HCT116 (cell line): Measurements from ENCODE around the gene FBXL7. TPM values are rescaled to one million over a fixed set of nuclear protein-coding genes. Genes with fewer than 3 reads are reported as not detected.

Experiments
- ATAC-seq: fragments of 200-7000 bp; cut with Tn5 transposase; 2 replicates; pipeline ENCODE4 v1.9.1; 2020; ENCODE audit warnings: mild to moderate bottlenecking, moderate library complexity
- BruUV-seq: library from RNA; stranded (reverse); fragments of 400-500 nt; replicated peaks from 2 replicates; lab custom pipeline; 2021; lab: Mats Ljungman, UMichigan
- CTCF ChIA-PET: fragments of 300-600 bp; sonication (Branson Sonifier 250); formaldehyde crosslinking; loops from one replicate; lab custom pipeline; 2021; ENCODE audit warnings: antibody characterized with exemption; lab: Charles Lee
- POLR2A ChIA-PET: fragments of 300-600, 350-600 bp; sonication (Branson Sonifier 250); formaldehyde crosslinking; loops from one replicate; lab custom pipeline; 2021; ENCODE audit warnings: antibody characterized with exemption; lab: Charles Lee
- RAD21 ChIA-PET, 2 experiments: fragments of 300-600 bp; sonication (Branson Sonifier 250); formaldehyde crosslinking; loops; one replicate each; lab custom pipeline; 2023; ENCODE audit warnings: low total read pairs in 2 of 2; ENCODE audit not compliant: uncharacterized antibody in 2 of 2, unreplicated experiment in 2 of 2, low non-redundant PET in 1 of 2; lab: Charles Lee
- DNase-seq: peaks from one replicate; pipeline ENCODE4 v3.0.0-alpha.2; 2010; ENCODE audit warnings: low read depth, low spot score
- H2AFZ ChIP-seq: fragments of 200-600 bp; shearing (Covaris generic), sonication (generic); 2 replicates; pipeline ENCODE4 v1.6.1; 2017; ENCODE audit warnings: low read depth, mixed run types, mixed read lengths, antibody characterized with exemption, low read length; ENCODE audit not compliant: poor library complexity, severe bottlenecking
- H3K27ac ChIP-seq: 2 replicates; pipeline ENCODE4 v1.5.1; 2012; ENCODE audit warnings: low read depth, low read length
- H3K27me3 ChIP-seq: fragments of 200-600 bp; sonication (generic); 2 replicates; pipeline ENCODE4 v1.6.1; 2016; ENCODE audit warnings: mixed run types, low read length, mixed read lengths; ENCODE audit not compliant: insufficient read depth
- H3K36me3 ChIP-seq, 2 experiments: fragments of 200-500 bp in 1 of 2; fragments of 200-600 bp in 1 of 2; sonication (Bioruptor generic) in 1 of 2; sonication (generic) in 1 of 2; 2 replicates each; pipeline versions ENCODE4 v1.5.1 to v1.6.1; 2014 to 2016; ENCODE audit warnings: low read length in 2 of 2, inconsistent platforms in 1 of 2, mixed read lengths in 1 of 2, mixed run types in 1 of 2; ENCODE audit not compliant: insufficient read depth in 2 of 2, control insufficient read depth in 1 of 2
- H3K4me1 ChIP-seq, 2 experiments: fragments of 200-600 bp in 1 of 2; sonication (generic) in 1 of 2; 2 replicates each; pipeline versions ENCODE4 v1.5.1 to v1.6.1; 2012 to 2017; ENCODE audit warnings: low read length in 2 of 2, inconsistent platforms in 1 of 2, mild to moderate bottlenecking in 1 of 2, mixed read lengths in 1 of 2, mixed run types in 1 of 2, moderate library complexity in 1 of 2; ENCODE audit not compliant: insufficient read depth in 2 of 2, control insufficient read depth in 1 of 2
- H3K4me2 ChIP-seq: fragments of 200-600 bp; sonication (generic); 2 replicates; pipeline ENCODE4 v1.6.1; 2017; ENCODE audit warnings: mixed run types, low read length, mixed read lengths
- H3K4me3 ChIP-seq, 2 experiments: fragments of 200-600 bp in 1 of 2; sonication (generic) in 1 of 2; replicated peaks in 1 of 2; 2 replicates each; pipeline ENCODE4 v1.5.1; 2011 to 2016; ENCODE audit warnings: low read length in 2 of 2, control low read depth in 1 of 2, low read depth in 1 of 2, mild to moderate bottlenecking in 1 of 2, mixed read lengths in 1 of 2, mixed run types in 1 of 2
- H3K79me2 ChIP-seq: fragments of 200-600 bp; sonication (generic); 2 replicates; pipeline ENCODE4 v1.6.1; 2017; ENCODE audit warnings: mild to moderate bottlenecking, mixed run types, low read length, moderate library complexity, mixed read lengths; ENCODE audit not compliant: insufficient read depth
- H3K9ac ChIP-seq: fragments of 200-600 bp; sonication (generic); 2 replicates; pipeline ENCODE4 v1.6.1; 2016; ENCODE audit warnings: low read length, mixed read lengths
- H3K9me2 ChIP-seq: fragments of 200-600 bp; sonication (generic), shearing (Covaris generic); 2 replicates; pipeline ENCODE4 v1.6.1; 2017; ENCODE audit warnings: mixed run types, mild to moderate bottlenecking, moderate library complexity; ENCODE audit not compliant: insufficient read depth
- H3K9me3 ChIP-seq, 2 experiments: fragments of 200-500 bp in 1 of 2; fragments of 200-600 bp in 1 of 2; sonication (Bioruptor generic) in 1 of 2; sonication (generic) in 1 of 2; 2 replicates each; pipeline ENCODE4 v1.6.1; 2014 to 2017; ENCODE audit warnings: low read length in 2 of 2, mixed read lengths in 2 of 2, inconsistent platforms in 1 of 2, low read depth in 1 of 2, mild to moderate bottlenecking in 1 of 2, mixed run types in 1 of 2, moderate library complexity in 1 of 2; ENCODE audit not compliant: control insufficient read depth in 1 of 2, insufficient read depth in 1 of 2
- H4K20me1 ChIP-seq: fragments of 200-600 bp; sonication (generic), shearing (Covaris generic); 2 replicates; pipeline ENCODE4 v1.6.1; 2017; ENCODE audit warnings: mixed run types, mild to moderate bottlenecking, moderate library complexity; ENCODE audit not compliant: insufficient read depth
- CEBPB ChIP-seq: IDR thresholded peaks from 2 replicates; pipeline ENCODE4 v1.6.1; 2012; ENCODE audit warnings: low read depth
- EGR1 ChIP-seq: IDR thresholded peaks from 2 replicates; pipeline ENCODE4 v1.6.1; 2012; ENCODE audit warnings: low read depth
- ELF1 ChIP-seq: IDR thresholded peaks from 2 replicates; pipeline ENCODE4 v1.6.1; 2012; ENCODE audit warnings: low read depth, borderline replicate concordance
- FOSL1 ChIP-seq: IDR thresholded peaks from 2 replicates; pipeline ENCODE4 v1.6.1; 2012; ENCODE audit warnings: low read depth
- JUND ChIP-seq: IDR thresholded peaks from 2 replicates; pipeline ENCODE4 v1.6.1; 2012
- MAX ChIP-seq: IDR thresholded peaks from 2 replicates; pipeline ENCODE4 v1.6.1; 2012
- POLR2AphosphoS5 ChIP-seq: IDR thresholded peaks from 2 replicates; pipeline ENCODE4 v1.6.1; 2011; ENCODE audit warnings: mild to moderate bottlenecking, low read depth, low read length, moderate library complexity
- SIN3A ChIP-seq: IDR thresholded peaks from 2 replicates; pipeline ENCODE4 v1.6.1; 2012; ENCODE audit warnings: low read depth
- SP1 ChIP-seq: IDR thresholded peaks from 2 replicates; pipeline ENCODE4 v1.6.1; 2012; ENCODE audit warnings: low read depth
- TCF7L2 ChIP-seq: IDR thresholded peaks from 2 replicates; pipeline ENCODE4 v1.7.0; 2011; ENCODE audit warnings: borderline replicate concordance, inconsistent platforms; ENCODE audit not compliant: insufficient read depth, insufficient read length; ENCODE audit errors: extremely low read depth
- YY1 ChIP-seq: IDR thresholded peaks from 2 replicates; pipeline ENCODE4 v1.6.1; 2011; ENCODE audit warnings: low read length, low read depth, moderate library complexity, mild to moderate bottlenecking; ENCODE audit not compliant: insufficient replicate concordance; ENCODE audit errors: extremely low read depth
- ZBTB33 ChIP-seq: IDR thresholded peaks from 2 replicates; pipeline ENCODE4 v1.6.1; 2011; ENCODE audit warnings: mild to moderate bottlenecking, low read length, moderate library complexity; ENCODE audit not compliant: insufficient replicate concordance; ENCODE audit errors: extremely low read depth
- ZFX ChIP-seq: fragments of 450-650 bp; IDR thresholded peaks from 2 replicates; pipeline ENCODE4 v1.6.1; 2017
- ZNF274 ChIP-seq: fragments of 200-500 bp; sonication (Bioruptor generic); IDR thresholded peaks from 2 replicates; pipeline ENCODE4 v1.6.1; 2014; ENCODE audit warnings: mild to moderate bottlenecking, low read depth, low read length, inconsistent platforms
- intact Hi-C: fragments of 100-400 bp; cut with micrococcal nuclease; formaldehyde crosslinking; loops from 2 replicates; pipeline ENCODE4 v1.10.0; 2022
- total RNA-seq: library from RNA; stranded (reverse); gene quantifications from one replicate; pipeline ENCODE4 v1.2.1, GENCODE V29; 2021; ENCODE audit not compliant: unreplicated experiment

The FBXL7 gene
- total RNA-seq, 1 experiment from 2014 or later: 0.05 TPM

DNA sequence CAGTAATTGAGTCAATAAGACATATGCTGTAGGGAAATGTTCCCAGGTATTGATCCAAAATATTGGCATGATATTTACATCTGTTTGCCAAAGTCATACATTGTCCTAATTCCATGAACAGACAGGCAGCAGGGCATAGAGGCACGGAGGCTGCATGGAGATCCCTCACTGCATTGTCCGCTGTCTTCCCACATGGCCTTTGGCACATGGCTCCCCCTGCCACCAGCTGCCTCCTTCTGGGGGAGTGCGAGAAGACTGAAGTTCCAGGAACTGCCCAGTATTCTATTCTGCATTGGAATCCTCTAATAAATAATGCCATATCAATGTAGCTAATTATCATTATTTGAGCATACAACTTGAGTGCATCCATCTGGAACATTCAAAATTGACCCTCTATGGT lies 269.0 kb downstream of the FBXL7 start:
- ATAC-seq: no peak
- CTCF ChIA-PET: no interaction called here
- Histone ChIP-seq H3K9me2 (no peaks in the 10 kb centered on the region), H3K4me2 (no peak overlapping the region), H2AFZ (no peak overlapping the region), H3K36me3 (no peaks in the 10 kb centered on the region), H3K9me3 (peaks cover 18 to 20% of the 10 kb centered on the region in 2 experiments; a peak in 2 of 4 replicates), H3K79me2 (no peaks in the 10 kb centered on the region), H3K4me1 (no peaks in the 10 kb centered on the region), H3K4me3 (no peak overlapping the region), H3K9ac (no peak overlapping the region), H3K27me3 (no peaks in the 10 kb centered on the region), H3K27ac (no peak overlapping the region), H4K20me1 (no peaks in the 10 kb centered on the region)
- BruUV-seq: no TSS peak
- intact Hi-C loops: no loop called here
- TF ChIP-seq EGR1 (no peak), ZNF274 (no peak), YY1 (no peak), ELF1 (no peak), SIN3A (no peak), JUND (no peak), FOSL1 (no peak), MAX (no peak), TCF7L2 (no peak), ZFX (no peak), ZBTB33 (no peak), CEBPB (no peak), SP1 (no peak), POLR2AphosphoS5 (no peak)
- RAD21 ChIA-PET: no interaction called here
- no peak for DNase-seq
- POLR2A ChIA-PET: no interaction called here
